ENCODE data around the gene CLEC5A. TPM values are rescaled to one million over a fixed set of nuclear protein-coding genes. Genes with fewer than 3 reads are reported as not detected.

The CLEC5A gene
- total RNA-seq, result not detected in 2 replicates

DNA sequence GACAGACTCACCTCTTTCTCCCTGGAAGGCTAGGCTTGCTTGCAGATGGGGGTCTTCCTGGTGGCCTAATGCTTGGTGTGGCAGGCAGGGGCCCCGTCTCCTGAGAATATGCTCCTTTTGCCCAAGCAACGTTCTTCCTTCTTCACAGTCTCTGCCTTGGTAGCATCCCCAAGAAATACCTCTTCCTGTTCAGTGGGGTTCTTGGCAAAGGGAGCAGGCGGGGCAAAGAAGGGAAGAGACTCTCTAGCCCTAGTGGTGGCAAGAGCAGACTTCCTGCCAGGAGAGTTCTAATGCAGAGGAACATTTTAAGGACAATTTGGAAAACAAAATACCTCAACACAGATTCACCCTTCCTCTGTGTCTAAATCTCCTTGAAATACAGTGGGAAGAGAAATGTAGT is at the start of gene CLEC5A:
CLEC5A (minus strand) TSS at position 179 of the 400 bp plus-strand sequence. CDS start 682 bp downstream, outside the sequence.

GRCh38 chr7:141973673-141974072 is 26.9 kb upstream of the CLEC5A start, which contains the start of gene TAS2R38:
Gene TAS2R38, minus strand, starts transcription at chr7:141973773. Its CDS starts 84 bp downstream, at chr7:141973689.

GRCh38 chr7:141916099-141916498 is 30.7 kb downstream of the CLEC5A start, which contains the start of gene OR9A4:
Gene OR9A4, plus strand, starts transcription at chr7:141916399. Its CDS starts 2,477 bp downstream, at chr7:141918876.

Other genes starting within 250 kb of the CLEC5A start
- 3.9 and 6.8 TPM in 2 replicates for gene DENND11, start 244.8 kb downstream of the CLEC5A start, total RNA-seq
- gene WEE2, start 238.6 kb downstream of the CLEC5A start, total RNA-seq, result not detected in 2 replicates
- 170 and 221 TPM in 2 replicates for gene SSBP1, start 208.6 kb downstream of the CLEC5A start, total RNA-seq
- gene TAS2R3, start 182.9 kb downstream of the CLEC5A start, total RNA-seq, result 1.1 TPM in 1 of 2 replicates, not detected in the other
- under 0.01 and 0.88 TPM in 2 replicates for gene TAS2R4, start 170.3 kb downstream of the CLEC5A start, total RNA-seq
- 0.39 and 0.48 TPM in 2 replicates for gene TAS2R5, start 156.8 kb downstream of the CLEC5A start, total RNA-seq
- not detected in 2 replicates for gene PRSS37, start 105.5 kb downstream of the CLEC5A start, total RNA-seq
- not detected in 2 replicates for gene OR9A4, start 30.6 kb downstream of the CLEC5A start, total RNA-seq
- gene TAS2R38, start 26.8 kb upstream of the CLEC5A start, total RNA-seq, result not detected in 2 replicates
- gene MGAM, start 48.9 kb upstream of the CLEC5A start, total RNA-seq, result 0.24 TPM in 1 of 2 replicates, not detected in the other
- gene MGAM2, start 164.7 kb upstream of the CLEC5A start, total RNA-seq, result not detected in 2 replicates